H9 (cell line): Measurements from ENCODE around the gene WWC2. TPM values are rescaled to one million over a fixed set of nuclear protein-coding genes. Genes with fewer than 3 reads are reported as not detected.

ENCODE experiments used
- DNase-seq: peaks from one replicate; pipeline ENCODE4 v3.0.0-alpha.2; 2017
- H2AFZ ChIP-seq: one replicate; pipeline ENCODE4 v1.6.1; 2013; ENCODE audit warnings: mild to moderate bottlenecking, low read length, control low read depth, moderate library complexity
- H2AK5ac ChIP-seq: 2 replicates; pipeline ENCODE4 v1.6.1; 2013; ENCODE audit warnings: low read length, control low read depth, mixed read lengths; ENCODE audit not compliant: insufficient read length
- H2BK120ac ChIP-seq: one replicate; pipeline ENCODE4 v1.6.1; 2013; ENCODE audit warnings: low read depth, mild to moderate bottlenecking, low read length, control low read depth, inconsistent platforms; ENCODE audit not compliant: poor library complexity, severe bottlenecking
- H2BK12ac ChIP-seq: 2 replicates; pipeline ENCODE4 v1.6.1; 2013; ENCODE audit warnings: low read length, control low read depth, mixed read lengths, low read depth; ENCODE audit not compliant: insufficient read length
- H2BK15ac ChIP-seq: 2 replicates; pipeline ENCODE4 v1.6.1; 2013; ENCODE audit warnings: low read depth, low read length, control low read depth
- H2BK20ac ChIP-seq: one replicate; pipeline ENCODE4 v1.6.1; 2013; ENCODE audit warnings: low read depth, mild to moderate bottlenecking, low read length, control low read depth, inconsistent platforms; ENCODE audit not compliant: poor library complexity, severe bottlenecking
- H2BK5ac ChIP-seq: 2 replicates; pipeline ENCODE4 v1.6.1; 2013; ENCODE audit warnings: low read length, control low read depth, mixed read lengths; ENCODE audit not compliant: insufficient read length
- H3K14ac ChIP-seq: 2 replicates; pipeline ENCODE4 v1.6.1; 2013; ENCODE audit warnings: low read length, control low read depth; ENCODE audit not compliant: insufficient read depth
- H3K18ac ChIP-seq: 2 replicates; pipeline ENCODE4 v1.6.1; 2013; ENCODE audit warnings: low read depth, mild to moderate bottlenecking, mixed read lengths, low read length, control low read depth; ENCODE audit not compliant: insufficient read length
- H3K23ac ChIP-seq: 2 replicates; pipeline ENCODE4 v1.6.1; 2013; ENCODE audit warnings: low read length, control low read depth, mixed read lengths, low read depth; ENCODE audit not compliant: insufficient read length
- H3K23me2 ChIP-seq: 2 replicates; pipeline ENCODE4 v1.6.1; 2013; ENCODE audit warnings: low read depth, mild to moderate bottlenecking, mixed read lengths, low read length, control low read depth; ENCODE audit not compliant: insufficient read length, poor library complexity, severe bottlenecking
- H3K27ac ChIP-seq: 2 replicates; pipeline ENCODE4 v1.5.1; 2013; ENCODE audit warnings: low read length, control low read depth, mixed read lengths, low read depth; ENCODE audit not compliant: insufficient read length
- H3K27me3 ChIP-seq: 2 replicates; pipeline ENCODE4 v1.6.1; 2013; ENCODE audit warnings: low read length, control low read depth, inconsistent platforms; ENCODE audit not compliant: insufficient read depth
- H3K4ac ChIP-seq: 2 replicates; pipeline ENCODE4 v1.6.1; 2013; ENCODE audit warnings: low read depth, mild to moderate bottlenecking, control low read depth, inconsistent platforms, low read length, moderate library complexity
- H3K4me1 ChIP-seq: 2 replicates; pipeline ENCODE4 v1.6.1; 2013; ENCODE audit warnings: low read length, control low read depth, inconsistent platforms; ENCODE audit not compliant: insufficient read depth
- H3K4me2 ChIP-seq: 2 replicates; pipeline ENCODE4 v1.6.1; 2013; ENCODE audit warnings: low read length, control low read depth, mixed read lengths; ENCODE audit not compliant: insufficient read length, insufficient read depth
- H3K56ac ChIP-seq: 2 replicates; pipeline ENCODE4 v1.6.1; 2013; ENCODE audit warnings: low read depth, mild to moderate bottlenecking, mixed read lengths, low read length, control low read depth; ENCODE audit not compliant: insufficient read length
- H3K79me1 ChIP-seq: 2 replicates; pipeline ENCODE4 v1.6.1; 2013; ENCODE audit warnings: low read depth, mild to moderate bottlenecking, moderate library complexity, low read length, control low read depth, inconsistent platforms; ENCODE audit not compliant: insufficient read depth, poor library complexity, severe bottlenecking
- H3K79me2 ChIP-seq: 2 replicates; pipeline ENCODE4 v1.6.1; 2013; ENCODE audit warnings: low read length, control low read depth, inconsistent platforms; ENCODE audit not compliant: insufficient read depth
- H3K9ac ChIP-seq: 2 replicates; pipeline ENCODE4 v1.6.1; 2013; ENCODE audit warnings: low read length, control low read depth, mixed read lengths; ENCODE audit not compliant: insufficient read length; ENCODE audit errors: extremely low read depth
- H3K9me3 ChIP-seq: one replicate; pipeline ENCODE4 v1.6.1; 2013; ENCODE audit warnings: low read depth, low read length, inconsistent platforms; ENCODE audit not compliant: control insufficient read depth
- H3T11ph ChIP-seq: one replicate; pipeline ENCODE4 v1.6.1; 2013; ENCODE audit warnings: mild to moderate bottlenecking, low read length, control low read depth, inconsistent platforms
- H4K20me1 ChIP-seq: one replicate; pipeline ENCODE4 v1.6.1; 2013; ENCODE audit not compliant: control insufficient read depth, insufficient read length, insufficient read depth
- H4K5ac ChIP-seq: 2 replicates; pipeline ENCODE4 v1.6.1; 2013; ENCODE audit warnings: low read depth, mild to moderate bottlenecking, mixed read lengths, low read length, control low read depth; ENCODE audit not compliant: insufficient read length
- H4K8ac ChIP-seq: replicated peaks from 2 replicates; pipeline ENCODE4 v1.6.1; 2013; ENCODE audit warnings: low read length, control low read depth, mixed read lengths, low read depth; ENCODE audit not compliant: insufficient read length
- H4K91ac ChIP-seq: 2 replicates; pipeline ENCODE4 v1.6.1; 2013; ENCODE audit warnings: low read depth, mild to moderate bottlenecking, moderate library complexity, mixed read lengths, low read length, control low read depth; ENCODE audit not compliant: insufficient read length
- H3K27ac Mint-ChIP-seq, 3 experiments: 2 replicates in 2 of 3; 3 replicates in 1 of 3; pipeline ENCODE4 v1.8.0; 2020 to 2021; ENCODE audit warnings: mixed read lengths in 3 of 3, mild to moderate bottlenecking in 1 of 3, moderate library complexity in 1 of 3
- H3K27me3 Mint-ChIP-seq: 2 replicates; pipeline ENCODE4 v1.8.0; 2021; ENCODE audit warnings: low read depth, mild to moderate bottlenecking, moderate library complexity, mixed read lengths
- H3K36me3 Mint-ChIP-seq, 3 experiments: 2 replicates in 2 of 3; 3 replicates in 1 of 3; pipeline ENCODE4 v1.8.0; 2020 to 2021; ENCODE audit warnings: low read depth in 3 of 3, mixed read lengths in 3 of 3; ENCODE audit not compliant: insufficient read depth in 1 of 3
- H3K4me1 Mint-ChIP-seq, 2 experiments: 2 replicates each; pipeline ENCODE4 v1.8.0; 2020; ENCODE audit warnings: mixed read lengths in 2 of 2
- H3K4me3 Mint-ChIP-seq, 2 experiments: 2 replicates in 1 of 2; 3 replicates in 1 of 2; pipeline ENCODE4 v1.8.0; 2020 to 2021; ENCODE audit warnings: mild to moderate bottlenecking in 2 of 2, mixed read lengths in 2 of 2, moderate library complexity in 1 of 2
- H3K9me3 Mint-ChIP-seq, 2 experiments: 2 replicates in 1 of 2; 3 replicates in 1 of 2; pipeline ENCODE4 v1.8.0; 2020; ENCODE audit warnings: mild to moderate bottlenecking in 2 of 2, mixed read lengths in 2 of 2, moderate library complexity in 1 of 2
- WGBS: extraction: QIAGEN DNeasy Blood & Tissue Kit; methylation state at CpG from one replicate; pipeline ENCODE4 v1.1.7; 2013; ENCODE audit warnings: missing lambda C conversion rate, low lambda C conversion rate, mixed read lengths; ENCODE audit not compliant: insufficient read length; ENCODE audit errors: extremely low coverage; 5-methylcytosine and 5-hydroxymethylcytosine counted together
- total RNA-seq: library from RNA; stranded (reverse); gene quantifications from 2 replicates; pipeline ENCODE4 v1.2.1, GENCODE V29; 2021
- TF ChIP-seq, protein P1 (sequence below): fragments of 200-600 bp; sonication (generic); conservative IDR thresholded peaks from 3 replicates; pipeline ENCODE4 v1.8.0; 2021; ENCODE audit warnings: antibody characterized with exemption, mild to moderate bottlenecking

The WWC2 gene
- total RNA-seq, 1 experiment from 2014 or later = 106 TPM

DNA sequence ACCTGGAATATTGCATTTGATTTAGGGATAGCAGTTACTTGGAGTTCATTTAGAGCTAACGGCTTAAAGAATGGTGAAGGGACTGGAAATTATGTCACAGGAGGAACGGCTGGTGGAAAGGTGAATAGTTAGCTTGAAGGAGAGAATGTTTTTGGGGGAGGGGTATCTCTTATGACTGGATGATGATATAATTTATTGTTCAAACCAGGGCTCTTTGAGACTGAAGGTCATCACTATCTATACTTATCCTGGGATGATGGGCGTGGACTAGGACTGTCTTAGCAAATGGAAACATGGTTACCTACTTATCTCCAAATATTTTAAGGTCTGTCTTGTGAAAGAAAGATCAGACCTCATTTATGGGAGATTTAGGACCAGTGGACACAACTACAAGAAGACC, 30.1 kb downstream of the WWC2 start:
- no peak overlapping the region for H4K5ac ChIP-seq
- no peak overlapping the region for H3K9ac ChIP-seq
- no peak overlapping the region for H4K91ac ChIP-seq
- Mint-ChIP-seq H3K4me3 (no peak overlapping the region), H3K27ac (peak overlapping the region in 2 of 3 experiments; percentile 1 to 35; a peak in 3 of 7 replicates), H3K36me3 (peaks cover 0 to 4% (median 0%) of the 10 kb centered on the region in 3 experiments; a peak in 1 of 7 replicates), H3K4me1 (peaks cover 39 to 43% of the 10 kb centered on the region in 2 experiments), H3K27me3 (no peaks in the 10 kb centered on the region), H3K9me3 (peaks cover 0 to 3% of the 10 kb centered on the region in 2 experiments; a peak in 1 of 5 replicates)
- H3K4me2 ChIP-seq = no peak overlapping the region
- peaks cover 6% of the 10 kb centered on the region for H3K79me1 ChIP-seq
- no peak overlapping the region for H2BK12ac ChIP-seq
- no peak overlapping the region for H3K23ac ChIP-seq
- no peaks in the 10 kb centered on the region for H3K23me2 ChIP-seq
- no peak overlapping the region for H2BK5ac ChIP-seq
- no peaks in the 10 kb centered on the region for H3K9me3 ChIP-seq
- H3K4me1 ChIP-seq = peaks cover 9% of the 10 kb centered on the region
- H3K18ac ChIP-seq = no peak overlapping the region
- no peak overlapping the region for H2AFZ ChIP-seq
- H3T11ph ChIP-seq = no peak overlapping the region
- H4K20me1 ChIP-seq = no peaks in the 10 kb centered on the region
- H3K14ac ChIP-seq = no peak overlapping the region
- no peak overlapping the region for H3K4ac ChIP-seq
- H2BK120ac ChIP-seq = no peak overlapping the region
- no peaks in the 10 kb centered on the region for H3K27me3 ChIP-seq
- no CpG with 5 or more reads among the region's 3 CpGs for WGBS
- H2BK15ac ChIP-seq = no peak overlapping the region
- peaks cover 46% of the 10 kb centered on the region for H3K79me2 ChIP-seq
- TF ChIP-seq, protein P1, sequence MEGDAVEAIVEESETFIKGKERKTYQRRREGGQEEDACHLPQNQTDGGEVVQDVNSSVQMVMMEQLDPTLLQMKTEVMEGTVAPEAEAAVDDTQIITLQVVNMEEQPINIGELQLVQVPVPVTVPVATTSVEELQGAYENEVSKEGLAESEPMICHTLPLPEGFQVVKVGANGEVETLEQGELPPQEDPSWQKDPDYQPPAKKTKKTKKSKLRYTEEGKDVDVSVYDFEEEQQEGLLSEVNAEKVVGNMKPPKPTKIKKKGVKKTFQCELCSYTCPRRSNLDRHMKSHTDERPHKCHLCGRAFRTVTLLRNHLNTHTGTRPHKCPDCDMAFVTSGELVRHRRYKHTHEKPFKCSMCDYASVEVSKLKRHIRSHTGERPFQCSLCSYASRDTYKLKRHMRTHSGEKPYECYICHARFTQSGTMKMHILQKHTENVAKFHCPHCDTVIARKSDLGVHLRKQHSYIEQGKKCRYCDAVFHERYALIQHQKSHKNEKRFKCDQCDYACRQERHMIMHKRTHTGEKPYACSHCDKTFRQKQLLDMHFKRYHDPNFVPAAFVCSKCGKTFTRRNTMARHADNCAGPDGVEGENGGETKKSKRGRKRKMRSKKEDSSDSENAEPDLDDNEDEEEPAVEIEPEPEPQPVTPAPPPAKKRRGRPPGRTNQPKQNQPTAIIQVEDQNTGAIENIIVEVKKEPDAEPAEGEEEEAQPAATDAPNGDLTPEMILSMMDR = no peak
- H2BK20ac ChIP-seq = no peak overlapping the region
- H2AK5ac ChIP-seq = no peak overlapping the region
- no peak overlapping the region for H3K56ac ChIP-seq
- no peak overlapping the region for H3K27ac ChIP-seq
- no peak for DNase-seq
- H4K8ac ChIP-seq = no peak overlapping the region
